Urinary bladder (tissue), 4 donors: ENCODE data around the gene HMCN2. TPM values are rescaled to one million over a fixed set of nuclear protein-coding genes. Genes with fewer than 3 reads are reported as not detected.
A peak's percentile ranks its signal among the peaks of the same experiment; 100 is the strongest.

ENCODE experiments used
- DNase-seq: peaks from one replicate; pipeline ENCODE4 v3.0.0-alpha.2; 2015; ENCODE audit errors: extremely low spot score
- H3K27ac ChIP-seq: one replicate; pipeline ENCODE4 v1.5.1; 2013; ENCODE audit warnings: low read depth, mild to moderate bottlenecking, moderate library complexity
- H3K36me3 ChIP-seq: one replicate; pipeline ENCODE4 v1.6.1; 2013; ENCODE audit warnings: mild to moderate bottlenecking, moderate library complexity; ENCODE audit not compliant: insufficient read depth
- H3K4me1 ChIP-seq: one replicate; pipeline ENCODE4 v1.6.1; 2013; ENCODE audit warnings: mild to moderate bottlenecking, moderate library complexity; ENCODE audit not compliant: insufficient read depth
- H3K4me3 ChIP-seq: one replicate; pipeline ENCODE4 v1.5.1; 2013; ENCODE audit warnings: low read depth, low read length
- WGBS: extraction: QIAGEN DNeasy Blood & Tissue Kit; methylation state at CpG from one replicate; pipeline ENCODE4 v1.1.7; 2013; 5-methylcytosine and 5-hydroxymethylcytosine counted together
- polyA plus RNA-seq: library from polyadenylated mRNA; stranded (reverse); fragments of 200-250 nt; gene quantifications from one replicate; pipeline ENCODE4 v1.2.3, GENCODE V29; 2013
- total RNA-seq: library from RNA; depleted of rRNA; stranded (reverse); fragments of >200 nt; gene quantifications from one replicate; pipeline ENCODE4 v1.2.3, GENCODE V29; 2014
- donor health status: healthy with polysubstance abuse.
- donor health status: healthy.

HMCN2 gene
- total and polyA plus RNA-seq, 2 donors = 14.6 to 15.9 TPM

DNA sequence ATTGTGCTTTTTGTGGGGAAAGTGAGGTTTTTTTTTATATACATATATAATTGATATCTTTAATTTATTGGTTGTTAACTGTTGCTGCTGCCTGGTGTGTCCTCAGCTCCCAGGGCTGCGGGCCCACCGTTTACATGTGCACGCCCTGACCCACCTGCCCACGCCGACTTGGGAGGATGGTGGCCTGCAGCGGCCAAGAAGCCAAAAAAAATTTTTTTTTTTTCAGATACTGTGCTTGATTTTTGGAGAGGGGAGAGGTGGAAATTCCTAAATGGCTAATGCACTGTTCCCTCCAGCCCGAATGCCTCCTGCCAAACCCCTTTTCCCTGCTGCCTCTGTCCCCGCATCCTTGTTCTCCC lies 32.0 kb upstream of the HMCN2 start:
- H3K4me1 ChIP-seq = no peaks in the 10 kb centered on the region
- no peak overlapping the region for H3K4me3 ChIP-seq
- H3K36me3 ChIP-seq = peaks cover 1% of the 10 kb centered on the region
- DNase-seq = no peak
- 89% methylated on average over 8 of the region's 8 CpGs for WGBS
- H3K27ac ChIP-seq = no peak overlapping the region

DNA sequence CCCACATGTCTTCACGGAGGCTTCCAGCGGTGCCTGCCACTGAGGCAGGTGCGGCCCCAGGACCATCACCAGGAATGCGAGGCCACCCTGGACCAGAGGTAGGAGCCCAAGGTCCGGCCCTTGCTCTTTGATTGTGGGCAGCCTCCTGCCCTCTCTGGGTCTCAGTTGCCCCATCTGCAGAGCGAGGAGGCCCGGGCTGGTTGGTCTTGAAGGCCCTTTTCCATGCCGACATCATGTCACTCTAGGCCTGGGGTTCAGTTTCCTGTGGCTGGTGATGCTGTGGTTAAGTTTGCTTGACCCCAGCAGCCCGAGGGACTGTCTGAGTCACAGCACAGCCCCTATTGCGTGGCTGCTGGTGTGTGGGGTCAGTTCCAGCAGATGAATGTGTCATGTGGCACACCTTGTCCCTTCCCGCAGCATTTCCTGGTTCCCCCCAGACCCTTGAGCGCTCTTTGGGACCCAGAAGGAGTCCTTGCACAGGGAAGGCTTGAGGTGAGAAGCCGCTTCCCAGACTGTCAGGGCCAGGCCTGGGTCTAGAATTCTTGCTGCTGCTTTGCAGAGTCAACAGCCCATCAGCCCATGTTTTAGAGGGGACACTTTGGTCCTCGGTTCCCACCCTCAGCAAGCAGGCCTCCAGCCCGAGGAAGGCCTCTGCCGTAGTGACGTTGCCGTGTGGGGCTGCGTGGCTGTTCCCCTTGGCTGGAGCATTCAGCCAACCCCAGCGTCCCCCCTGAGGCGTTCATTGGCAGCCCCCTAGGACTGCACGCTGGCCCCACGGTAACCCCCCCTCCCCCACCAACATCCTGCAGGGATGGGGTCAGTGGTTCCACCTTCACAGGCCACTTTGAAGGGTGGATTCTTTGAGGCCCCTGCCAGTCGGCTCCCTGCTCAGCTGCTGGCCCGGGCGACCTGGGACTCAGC lies 31.0 kb upstream of the HMCN2 start:
- DNase-seq = no peak

DNA sequence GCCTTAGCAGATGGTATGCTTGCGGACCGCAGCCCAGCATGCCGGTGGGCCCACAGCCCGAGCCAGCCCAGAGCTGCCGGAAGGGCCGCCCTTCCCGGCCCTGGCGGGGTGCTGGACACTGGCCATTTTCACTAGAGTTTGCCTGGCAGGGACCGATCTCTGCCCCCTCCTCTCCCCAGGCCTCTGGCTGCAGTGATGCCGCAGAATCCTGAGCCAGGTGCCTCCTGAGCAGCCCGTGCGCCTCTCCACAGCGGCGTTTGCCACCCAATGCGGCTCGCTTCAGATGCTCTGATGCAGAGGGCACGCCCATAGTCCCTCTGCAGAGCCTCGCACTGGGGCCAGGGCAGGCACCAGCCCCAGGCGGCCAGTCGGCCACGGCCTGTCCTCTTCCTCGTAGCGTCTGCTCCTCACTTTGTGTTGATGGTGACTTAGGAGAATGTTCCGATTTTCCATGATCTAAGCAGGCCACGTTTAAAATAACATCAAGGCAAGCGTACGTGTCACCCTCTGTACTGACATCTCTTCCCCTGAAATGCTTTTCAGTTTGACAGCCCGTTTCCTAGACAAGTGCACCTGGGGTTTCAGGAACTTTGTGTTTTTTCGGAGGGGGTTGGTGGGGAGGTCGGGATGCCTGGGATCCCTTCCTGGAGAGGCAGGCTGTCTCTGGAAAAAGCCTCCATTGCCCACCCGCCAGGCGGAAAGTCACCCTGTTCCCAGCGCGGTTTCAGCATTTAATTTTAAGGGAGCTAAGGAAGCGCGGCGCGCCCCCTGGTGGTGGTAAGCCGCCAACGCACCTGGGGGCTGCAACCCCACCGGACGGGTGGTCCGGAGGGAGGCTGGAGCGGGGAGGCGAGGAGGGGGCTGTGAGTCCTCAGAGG lies 29.8 kb upstream of the HMCN2 start:
- H3K27ac ChIP-seq = no peak overlapping the region
- no peak for DNase-seq
- whole genome bisulfite sequencing = 42% methylated on average over 45 of the region's 45 CpGs
- H3K4me3 ChIP-seq = no peak overlapping the region
- peaks cover 1% of the 10 kb centered on the region for H3K36me3 ChIP-seq
- no peaks in the 10 kb centered on the region for H3K4me1 ChIP-seq

More for the DNA sequence above, 31.0 kb upstream of the HMCN2 start:
- WGBS = 82% methylated on average over 26 of the region's 26 CpGs
- Histone ChIP-seq H3K27ac (no peak overlapping the region), H3K4me3 (no peak overlapping the region), H3K4me1 (no peaks in the 10 kb centered on the region), H3K36me3 (peaks cover 1% of the 10 kb centered on the region)

DNA sequence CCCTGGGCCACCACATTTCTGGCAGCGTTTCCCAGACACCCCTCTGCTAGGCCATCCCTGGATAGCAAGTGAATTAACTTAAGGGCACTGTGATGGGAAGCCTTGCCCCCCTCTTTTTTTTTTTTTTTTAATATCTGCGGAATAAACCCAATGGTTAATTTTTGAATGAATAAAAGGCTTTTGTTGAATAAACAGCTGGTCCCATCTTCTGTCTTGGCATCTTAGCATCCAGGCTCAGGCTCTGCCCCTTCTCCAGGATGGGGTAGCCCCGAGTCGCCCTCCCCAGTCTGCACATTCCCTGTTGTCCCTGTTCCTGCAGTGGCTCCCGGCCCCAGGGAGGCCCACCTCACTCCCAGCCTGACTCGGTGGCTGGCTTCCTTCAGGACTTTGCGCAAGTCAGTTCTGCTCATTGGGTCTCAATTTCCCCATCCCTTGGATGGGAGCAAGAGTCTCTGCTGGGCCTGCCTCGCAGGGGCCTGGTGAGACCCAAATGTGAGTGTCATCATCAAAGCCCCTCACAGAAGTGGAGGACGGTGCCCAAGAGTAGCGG lies 29.0 kb upstream of the HMCN2 start:
- peak overlapping the region; percentile 88 for H3K27ac ChIP-seq
- 49% methylated on average over 10 of the region's 10 CpGs for WGBS

DNA sequence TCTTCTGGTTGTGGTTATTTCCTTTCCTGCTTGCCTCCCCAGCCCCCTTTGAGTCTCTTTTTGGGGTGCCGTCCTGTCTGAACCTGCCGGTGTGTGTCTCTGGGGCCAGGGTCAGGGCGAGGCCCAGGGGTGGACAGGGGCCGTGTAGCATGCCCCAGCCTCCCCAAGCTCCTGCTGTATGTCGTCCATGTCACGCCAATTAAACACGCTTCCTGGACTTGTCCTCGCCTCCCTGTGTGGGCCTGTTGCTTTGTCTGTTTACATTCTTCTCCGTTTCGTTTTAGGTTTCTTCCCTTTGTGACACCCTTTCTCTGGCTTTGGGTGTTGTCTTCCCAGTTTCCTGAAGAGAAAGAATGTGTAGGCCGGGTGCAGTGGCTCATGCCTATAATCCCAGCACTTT lies 28.5 kb upstream of the HMCN2 start:
- Histone ChIP-seq H3K36me3 (peaks cover 1% of the 10 kb centered on the region), H3K4me3 (no peak overlapping the region), H3K4me1 (no peaks in the 10 kb centered on the region), H3K27ac (peak overlapping the region; percentile 88)
- DNase-seq = no peak
- WGBS = 42% methylated on average over 11 of the region's 11 CpGs

More for the DNA sequence above, 29.0 kb upstream of the HMCN2 start:
- Histone ChIP-seq H3K36me3 (peaks cover 1% of the 10 kb centered on the region), H3K4me3 (no peak overlapping the region), H3K4me1 (no peaks in the 10 kb centered on the region)
- no peak for DNase-seq

DNA sequence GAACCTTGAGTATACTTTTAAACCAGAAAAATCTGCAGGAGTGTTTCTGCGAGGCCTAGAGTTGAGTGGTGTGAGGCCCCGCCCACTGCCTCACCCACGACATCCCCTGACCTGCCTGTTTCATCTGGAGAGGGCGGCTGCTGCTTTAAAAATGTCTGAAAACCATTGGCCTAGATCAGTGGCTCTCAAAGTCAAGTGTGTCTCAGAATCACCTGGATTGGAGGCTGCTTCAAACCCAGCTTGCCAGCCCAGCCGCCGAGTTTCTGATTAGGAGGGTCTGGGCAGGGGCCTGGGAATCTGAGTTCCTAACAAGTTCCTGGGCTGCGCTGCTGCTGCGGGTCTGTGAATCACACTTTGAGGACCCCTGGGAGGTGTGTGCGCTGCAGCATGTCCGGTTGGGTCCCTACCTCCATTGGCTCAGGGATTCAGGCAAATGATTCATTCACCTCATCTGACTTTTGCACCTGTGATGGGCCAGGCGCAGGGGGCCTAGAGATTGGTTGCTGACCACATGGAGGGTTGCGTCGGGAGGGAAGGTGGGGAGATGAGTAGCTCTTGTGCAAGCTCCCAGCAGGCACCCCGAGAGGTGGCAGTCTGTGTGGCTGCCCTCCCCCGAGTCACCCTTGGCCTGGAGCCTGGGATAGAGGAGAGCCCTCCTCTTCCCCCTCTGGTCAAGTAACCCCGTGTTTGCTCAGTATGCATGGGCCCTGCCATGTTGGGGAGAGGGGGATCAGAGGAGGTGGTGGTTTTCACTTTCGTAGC lies 27.6 kb upstream of the HMCN2 start:
- H3K27ac ChIP-seq = peak overlapping the region; percentile 32
- no peak for DNase-seq
- H3K36me3 ChIP-seq = peaks cover 1% of the 10 kb centered on the region
- H3K4me3 ChIP-seq = no peak overlapping the region
- H3K4me1 ChIP-seq = no peaks in the 10 kb centered on the region
- 75% methylated on average over 17 of the region's 17 CpGs for WGBS

DNA sequence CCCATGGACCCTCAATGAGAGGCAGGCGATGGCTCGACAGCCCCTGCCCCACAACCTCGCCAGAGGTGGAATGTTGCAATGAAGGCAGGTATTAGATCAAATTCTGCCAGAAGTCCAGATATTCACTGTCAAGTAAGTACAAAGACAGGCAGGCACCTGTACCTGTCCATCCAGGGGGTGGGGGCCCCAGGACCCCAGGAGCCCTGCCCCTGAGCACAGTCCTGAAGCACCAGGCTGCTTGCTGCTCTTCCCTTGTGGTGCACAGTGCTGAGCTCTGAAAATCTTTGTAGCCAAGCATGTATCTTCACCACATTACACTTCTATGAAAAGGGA lies 26.2 kb upstream of the HMCN2 start:
- Histone ChIP-seq H3K27ac (no peak overlapping the region), H3K36me3 (no peaks in the 10 kb centered on the region), H3K4me3 (no peak overlapping the region), H3K4me1 (no peaks in the 10 kb centered on the region)
- DNase-seq = no peak
- 92% methylated on average over 3 of the region's 3 CpGs for WGBS

DNA sequence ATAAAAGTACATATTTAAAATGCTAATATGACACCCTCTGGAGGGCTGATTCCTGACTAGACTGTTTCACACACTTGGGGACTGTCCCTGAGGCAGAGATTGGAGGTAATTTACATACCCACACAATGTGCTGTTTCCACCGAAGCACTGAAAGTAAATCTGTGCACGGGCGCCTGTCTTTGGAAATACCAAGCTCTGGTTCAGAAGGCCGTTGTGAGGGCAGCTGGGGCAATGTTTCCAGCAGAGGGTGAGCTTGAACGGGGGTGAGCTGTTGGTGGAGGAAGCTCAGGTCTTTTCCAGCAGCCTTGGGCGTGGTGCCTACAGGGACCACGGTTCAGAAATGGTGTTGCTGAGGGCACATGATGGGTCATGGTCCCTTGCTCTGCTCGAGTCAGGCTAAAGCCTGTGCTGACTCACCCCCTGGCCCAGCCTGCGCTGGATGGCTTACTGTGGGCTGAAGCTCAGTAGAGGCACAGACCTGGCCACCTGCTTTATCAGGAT lies 25.8 kb upstream of the HMCN2 start:
- 53% methylated on average over 9 of the region's 9 CpGs for WGBS
- H3K27ac ChIP-seq = no peak overlapping the region
- no peak for DNase-seq
- H3K4me3 ChIP-seq = no peak overlapping the region
- H3K4me1 ChIP-seq = no peaks in the 10 kb centered on the region
- no peaks in the 10 kb centered on the region for H3K36me3 ChIP-seq

DNA sequence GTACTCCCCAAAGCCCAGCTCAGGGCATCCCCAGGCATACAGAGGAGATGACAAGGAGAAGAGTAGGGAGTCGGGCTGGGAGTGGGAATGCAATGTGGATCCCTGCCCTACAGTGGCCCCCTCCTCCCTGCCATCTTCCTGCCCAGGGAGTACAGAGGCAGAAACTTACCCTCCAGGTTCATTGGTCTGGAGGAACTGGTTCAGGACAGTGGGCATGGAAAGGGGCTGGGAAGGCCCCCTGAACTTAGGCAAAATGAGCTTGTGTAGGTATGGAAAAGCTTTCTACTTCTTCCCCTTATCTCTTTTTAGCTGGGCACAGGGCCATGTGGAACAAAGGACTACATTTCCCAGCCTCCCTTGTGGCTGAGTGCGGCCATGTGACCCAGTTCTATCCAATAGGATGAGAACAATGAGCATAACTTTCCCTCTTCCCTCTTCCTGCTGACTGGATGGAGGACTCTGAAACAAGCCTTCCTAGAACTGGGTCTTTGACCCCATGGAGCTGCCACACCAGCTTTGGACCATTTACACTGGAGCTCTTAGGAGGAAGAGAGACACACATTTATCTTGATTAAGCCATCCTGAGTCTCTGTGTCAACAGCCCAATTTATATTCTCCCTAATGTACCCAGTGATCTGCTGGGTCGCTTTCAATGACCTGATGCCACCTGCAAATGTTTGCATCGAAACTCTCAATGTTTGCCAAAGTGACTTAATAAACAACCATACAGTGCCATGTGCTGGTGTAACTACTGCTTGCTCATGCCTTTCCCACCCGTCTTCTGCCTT lies 25.0 kb upstream of the HMCN2 start:
- Histone ChIP-seq H3K36me3 (no peaks in the 10 kb centered on the region), H3K4me1 (no peaks in the 10 kb centered on the region), H3K27ac (no peak overlapping the region), H3K4me3 (no peak overlapping the region)
- no peak for DNase-seq
- 73% methylated on average over 5 of the region's 5 CpGs for WGBS

DNA sequence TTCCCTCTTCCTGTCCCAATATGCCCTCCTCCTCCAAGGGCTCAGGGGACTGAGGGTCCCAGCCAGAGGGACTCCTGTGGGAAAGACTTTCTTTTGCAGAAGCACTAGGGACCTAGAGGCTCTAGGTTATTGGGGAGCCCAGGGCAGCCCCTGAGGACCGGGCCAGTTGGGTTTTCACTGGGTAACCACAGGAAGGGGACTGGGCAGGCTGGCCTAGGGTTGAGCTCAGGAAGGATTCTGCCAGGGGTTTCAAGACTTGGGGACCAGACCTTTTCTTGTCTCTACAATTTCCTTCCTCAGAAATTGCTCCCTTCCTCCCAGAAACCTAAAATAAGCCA lies 24.4 kb upstream of the HMCN2 start:
- no peak for DNase-seq
- no peaks in the 10 kb centered on the region for H3K4me1 ChIP-seq
- no peak overlapping the region for H3K4me3 ChIP-seq
- WGBS = 92% methylated on average over 1 of the region's 1 CpG
- H3K27ac ChIP-seq = no peak overlapping the region
- no peaks in the 10 kb centered on the region for H3K36me3 ChIP-seq

DNA sequence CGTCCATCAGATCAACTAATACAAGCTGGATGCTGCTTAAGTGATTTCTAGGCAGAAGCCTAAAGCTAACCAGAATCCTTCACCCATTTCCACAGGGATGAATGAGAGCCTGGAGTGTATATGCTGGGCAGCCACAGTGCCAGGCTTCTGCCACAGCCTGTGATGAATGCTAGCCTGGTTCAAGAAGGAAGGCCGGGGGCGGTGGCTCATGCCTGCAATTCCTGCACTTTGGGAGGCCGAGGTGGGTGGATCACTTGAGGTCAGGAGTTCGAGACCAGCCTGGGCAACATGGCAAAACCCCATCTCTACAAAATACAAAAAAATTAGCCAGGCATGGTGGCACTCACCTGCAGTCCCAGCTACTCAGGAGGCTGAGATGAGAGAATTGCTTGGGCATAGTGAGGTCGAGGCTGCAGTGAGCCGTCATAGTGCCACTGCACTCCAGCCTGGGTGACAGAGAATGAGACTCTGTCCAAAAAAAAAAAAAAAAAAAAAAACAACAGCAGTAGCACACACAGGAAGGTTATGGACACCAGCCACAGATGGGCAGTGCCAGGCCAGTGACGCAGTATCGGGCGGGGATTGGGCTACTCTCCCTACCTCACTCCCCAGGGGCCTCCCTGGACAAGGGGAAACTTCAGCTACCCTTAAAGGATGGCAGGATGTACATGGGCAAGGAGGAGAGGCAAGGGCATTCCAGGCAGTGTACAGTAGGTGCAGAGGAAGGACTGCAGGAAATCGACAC lies 23.1 kb upstream of the HMCN2 start:
- no peaks in the 10 kb centered on the region for H3K4me1 ChIP-seq
- no peaks in the 10 kb centered on the region for H3K36me3 ChIP-seq
- no peak for DNase-seq
- H3K27ac ChIP-seq = no peak overlapping the region
- H3K4me3 ChIP-seq = no peak overlapping the region
- WGBS = 88% methylated on average over 11 of the region's 11 CpGs
